Gastroesophageal sphincter (tissue), 3 donors: Measurements from ENCODE around the gene CHFR.

Source experiments
- POLR2A ChIP-seq, 2 donors: fragments of 450-650 bp; IDR thresholded peaks; one replicate each; pipeline ENCODE4 v1.6.1; 2017; ENCODE audit warnings: antibody characterized with exemption in 2 of 2, mild to moderate bottlenecking in 2 of 2, moderate library complexity in 1 of 2
- POLR2AphosphoS5 ChIP-seq: sonication (generic); formaldehyde crosslinking; IDR thresholded peaks from one replicate; pipeline ENCODE4 v1.6.1; 2017; ENCODE audit warnings: antibody characterized with exemption
- TF ChIP-seq, protein P1 (sequence below), 4 experiments: fragments of 200-600 bp in 2 of 4; fragments of 450-650 bp in 2 of 4; sonication (generic) in 1 of 4; IDR thresholded peaks; one replicate each; pipeline ENCODE4 v1.5.1; 2017 to 2019; ENCODE audit warnings: antibody characterized with exemption in 4 of 4, mild to moderate bottlenecking in 2 of 4, moderate library complexity in 2 of 4

DNA sequence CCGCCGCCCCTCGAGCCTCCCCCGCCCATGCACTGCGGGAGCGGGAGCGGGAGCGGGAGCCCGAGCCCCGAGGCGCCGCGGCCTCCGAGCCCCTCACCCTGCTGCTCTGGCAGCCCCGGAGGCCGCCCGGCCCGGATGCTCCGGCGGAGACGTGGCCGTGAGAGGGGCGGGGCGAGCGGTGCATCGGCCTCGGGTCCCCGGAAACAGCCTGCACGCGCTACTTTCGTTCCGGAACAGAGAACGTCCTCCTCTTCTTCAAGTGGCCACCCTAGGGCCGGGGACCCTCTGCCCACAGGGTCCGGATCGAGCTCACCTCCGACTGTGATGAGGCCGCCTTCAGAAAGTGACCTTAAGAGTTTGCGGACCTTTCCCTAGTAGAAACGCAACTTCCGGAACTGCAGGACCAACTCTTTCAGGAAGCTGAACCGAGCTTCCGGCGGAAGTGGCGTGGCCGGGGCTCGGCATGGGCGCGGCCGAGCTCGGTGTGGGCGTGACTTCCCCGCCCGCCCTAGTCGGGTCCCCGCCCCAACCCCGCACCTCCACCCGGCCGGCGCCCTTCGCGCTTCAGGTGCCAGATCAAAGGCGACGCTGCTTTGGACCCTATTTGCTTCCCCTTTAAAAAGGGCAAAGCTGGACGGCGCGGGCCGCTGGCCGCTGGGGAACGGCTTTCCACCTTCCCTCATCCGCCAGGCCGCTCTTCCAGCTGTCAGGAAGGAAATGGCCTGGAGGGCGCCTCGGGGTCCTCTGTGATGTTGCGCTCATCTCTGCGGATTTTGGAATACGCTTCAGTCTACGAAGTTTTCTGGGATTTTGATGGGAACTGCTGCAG lies 58.5 kb downstream of the CHFR start, which contains the start of gene GOLGA3:
- TF ChIP-seq POLR2A (IDR thresholded peaks at IDR 0.05) (peak in 1 of 2 donors; percentile 64), POLR2AphosphoS5 (peak; percentile 63)
- TF ChIP-seq, protein P1, sequence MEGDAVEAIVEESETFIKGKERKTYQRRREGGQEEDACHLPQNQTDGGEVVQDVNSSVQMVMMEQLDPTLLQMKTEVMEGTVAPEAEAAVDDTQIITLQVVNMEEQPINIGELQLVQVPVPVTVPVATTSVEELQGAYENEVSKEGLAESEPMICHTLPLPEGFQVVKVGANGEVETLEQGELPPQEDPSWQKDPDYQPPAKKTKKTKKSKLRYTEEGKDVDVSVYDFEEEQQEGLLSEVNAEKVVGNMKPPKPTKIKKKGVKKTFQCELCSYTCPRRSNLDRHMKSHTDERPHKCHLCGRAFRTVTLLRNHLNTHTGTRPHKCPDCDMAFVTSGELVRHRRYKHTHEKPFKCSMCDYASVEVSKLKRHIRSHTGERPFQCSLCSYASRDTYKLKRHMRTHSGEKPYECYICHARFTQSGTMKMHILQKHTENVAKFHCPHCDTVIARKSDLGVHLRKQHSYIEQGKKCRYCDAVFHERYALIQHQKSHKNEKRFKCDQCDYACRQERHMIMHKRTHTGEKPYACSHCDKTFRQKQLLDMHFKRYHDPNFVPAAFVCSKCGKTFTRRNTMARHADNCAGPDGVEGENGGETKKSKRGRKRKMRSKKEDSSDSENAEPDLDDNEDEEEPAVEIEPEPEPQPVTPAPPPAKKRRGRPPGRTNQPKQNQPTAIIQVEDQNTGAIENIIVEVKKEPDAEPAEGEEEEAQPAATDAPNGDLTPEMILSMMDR (IDR thresholded peaks at IDR 0.05), result no peak
